H9 (cell line): ENCODE data around the gene PRTG. TPM values are rescaled to one million over a fixed set of nuclear protein-coding genes. Genes with fewer than 3 reads are reported as not detected.
A peak's percentile ranks its signal among the peaks of the same experiment; 100 is the strongest.

Source experiments
- DNase-seq: peaks from one replicate; pipeline ENCODE4 v3.0.0-alpha.2; 2017
- H2AFZ ChIP-seq: one replicate; pipeline ENCODE4 v1.6.1; 2013; ENCODE audit warnings: mild to moderate bottlenecking, low read length, control low read depth, moderate library complexity
- H2AK5ac ChIP-seq: 2 replicates; pipeline ENCODE4 v1.6.1; 2013; ENCODE audit warnings: low read length, control low read depth, mixed read lengths; ENCODE audit not compliant: insufficient read length
- H2BK120ac ChIP-seq: one replicate; pipeline ENCODE4 v1.6.1; 2013; ENCODE audit warnings: low read depth, mild to moderate bottlenecking, low read length, control low read depth, inconsistent platforms; ENCODE audit not compliant: poor library complexity, severe bottlenecking
- H2BK12ac ChIP-seq: 2 replicates; pipeline ENCODE4 v1.6.1; 2013; ENCODE audit warnings: low read length, control low read depth, mixed read lengths, low read depth; ENCODE audit not compliant: insufficient read length
- H2BK15ac ChIP-seq: 2 replicates; pipeline ENCODE4 v1.6.1; 2013; ENCODE audit warnings: low read depth, low read length, control low read depth
- H2BK20ac ChIP-seq: one replicate; pipeline ENCODE4 v1.6.1; 2013; ENCODE audit warnings: low read depth, mild to moderate bottlenecking, low read length, control low read depth, inconsistent platforms; ENCODE audit not compliant: poor library complexity, severe bottlenecking
- H2BK5ac ChIP-seq: 2 replicates; pipeline ENCODE4 v1.6.1; 2013; ENCODE audit warnings: low read length, control low read depth, mixed read lengths; ENCODE audit not compliant: insufficient read length
- H3K14ac ChIP-seq: 2 replicates; pipeline ENCODE4 v1.6.1; 2013; ENCODE audit warnings: low read length, control low read depth; ENCODE audit not compliant: insufficient read depth
- H3K18ac ChIP-seq: 2 replicates; pipeline ENCODE4 v1.6.1; 2013; ENCODE audit warnings: low read depth, mild to moderate bottlenecking, mixed read lengths, low read length, control low read depth; ENCODE audit not compliant: insufficient read length
- H3K23ac ChIP-seq: 2 replicates; pipeline ENCODE4 v1.6.1; 2013; ENCODE audit warnings: low read length, control low read depth, mixed read lengths, low read depth; ENCODE audit not compliant: insufficient read length
- H3K23me2 ChIP-seq: 2 replicates; pipeline ENCODE4 v1.6.1; 2013; ENCODE audit warnings: low read depth, mild to moderate bottlenecking, mixed read lengths, low read length, control low read depth; ENCODE audit not compliant: insufficient read length, poor library complexity, severe bottlenecking
- H3K27ac ChIP-seq: 2 replicates; pipeline ENCODE4 v1.5.1; 2013; ENCODE audit warnings: low read length, control low read depth, mixed read lengths, low read depth; ENCODE audit not compliant: insufficient read length
- H3K27me3 ChIP-seq: 2 replicates; pipeline ENCODE4 v1.6.1; 2013; ENCODE audit warnings: low read length, control low read depth, inconsistent platforms; ENCODE audit not compliant: insufficient read depth
- H3K4ac ChIP-seq: 2 replicates; pipeline ENCODE4 v1.6.1; 2013; ENCODE audit warnings: low read depth, mild to moderate bottlenecking, control low read depth, inconsistent platforms, low read length, moderate library complexity
- H3K4me1 ChIP-seq: 2 replicates; pipeline ENCODE4 v1.6.1; 2013; ENCODE audit warnings: low read length, control low read depth, inconsistent platforms; ENCODE audit not compliant: insufficient read depth
- H3K4me2 ChIP-seq: 2 replicates; pipeline ENCODE4 v1.6.1; 2013; ENCODE audit warnings: low read length, control low read depth, mixed read lengths; ENCODE audit not compliant: insufficient read length, insufficient read depth
- H3K56ac ChIP-seq: 2 replicates; pipeline ENCODE4 v1.6.1; 2013; ENCODE audit warnings: low read depth, mild to moderate bottlenecking, mixed read lengths, low read length, control low read depth; ENCODE audit not compliant: insufficient read length
- H3K79me1 ChIP-seq: 2 replicates; pipeline ENCODE4 v1.6.1; 2013; ENCODE audit warnings: low read depth, mild to moderate bottlenecking, moderate library complexity, low read length, control low read depth, inconsistent platforms; ENCODE audit not compliant: insufficient read depth, poor library complexity, severe bottlenecking
- H3K79me2 ChIP-seq: 2 replicates; pipeline ENCODE4 v1.6.1; 2013; ENCODE audit warnings: low read length, control low read depth, inconsistent platforms; ENCODE audit not compliant: insufficient read depth
- H3K9ac ChIP-seq: 2 replicates; pipeline ENCODE4 v1.6.1; 2013; ENCODE audit warnings: low read length, control low read depth, mixed read lengths; ENCODE audit not compliant: insufficient read length; ENCODE audit errors: extremely low read depth
- H3K9me3 ChIP-seq: one replicate; pipeline ENCODE4 v1.6.1; 2013; ENCODE audit warnings: low read depth, low read length, inconsistent platforms; ENCODE audit not compliant: control insufficient read depth
- H3T11ph ChIP-seq: one replicate; pipeline ENCODE4 v1.6.1; 2013; ENCODE audit warnings: mild to moderate bottlenecking, low read length, control low read depth, inconsistent platforms
- H4K20me1 ChIP-seq: one replicate; pipeline ENCODE4 v1.6.1; 2013; ENCODE audit not compliant: control insufficient read depth, insufficient read length, insufficient read depth
- H4K5ac ChIP-seq: 2 replicates; pipeline ENCODE4 v1.6.1; 2013; ENCODE audit warnings: low read depth, mild to moderate bottlenecking, mixed read lengths, low read length, control low read depth; ENCODE audit not compliant: insufficient read length
- H4K8ac ChIP-seq: replicated peaks from 2 replicates; pipeline ENCODE4 v1.6.1; 2013; ENCODE audit warnings: low read length, control low read depth, mixed read lengths, low read depth; ENCODE audit not compliant: insufficient read length
- H4K91ac ChIP-seq: 2 replicates; pipeline ENCODE4 v1.6.1; 2013; ENCODE audit warnings: low read depth, mild to moderate bottlenecking, moderate library complexity, mixed read lengths, low read length, control low read depth; ENCODE audit not compliant: insufficient read length
- H3K27ac Mint-ChIP-seq, 3 experiments: 2 replicates in 2 of 3; 3 replicates in 1 of 3; pipeline ENCODE4 v1.8.0; 2020 to 2021; ENCODE audit warnings: mixed read lengths in 3 of 3, mild to moderate bottlenecking in 1 of 3, moderate library complexity in 1 of 3
- H3K27me3 Mint-ChIP-seq: 2 replicates; pipeline ENCODE4 v1.8.0; 2021; ENCODE audit warnings: low read depth, mild to moderate bottlenecking, moderate library complexity, mixed read lengths
- H3K36me3 Mint-ChIP-seq, 3 experiments: 2 replicates in 2 of 3; 3 replicates in 1 of 3; pipeline ENCODE4 v1.8.0; 2020 to 2021; ENCODE audit warnings: low read depth in 3 of 3, mixed read lengths in 3 of 3; ENCODE audit not compliant: insufficient read depth in 1 of 3
- H3K4me1 Mint-ChIP-seq, 2 experiments: 2 replicates each; pipeline ENCODE4 v1.8.0; 2020; ENCODE audit warnings: mixed read lengths in 2 of 2
- H3K4me3 Mint-ChIP-seq, 2 experiments: 2 replicates in 1 of 2; 3 replicates in 1 of 2; pipeline ENCODE4 v1.8.0; 2020 to 2021; ENCODE audit warnings: mild to moderate bottlenecking in 2 of 2, mixed read lengths in 2 of 2, moderate library complexity in 1 of 2
- H3K9me3 Mint-ChIP-seq, 2 experiments: 2 replicates in 1 of 2; 3 replicates in 1 of 2; pipeline ENCODE4 v1.8.0; 2020; ENCODE audit warnings: mild to moderate bottlenecking in 2 of 2, mixed read lengths in 2 of 2, moderate library complexity in 1 of 2
- CTCF ChIP-seq: fragments of 200-600 bp; sonication (generic); conservative IDR thresholded peaks from 3 replicates; pipeline ENCODE4 v1.8.0; 2021; ENCODE audit warnings: antibody characterized with exemption, mild to moderate bottlenecking
- whole genome bisulfite sequencing: extraction: QIAGEN DNeasy Blood & Tissue Kit; methylation state at CpG from one replicate; pipeline ENCODE4 v1.1.7; 2013; ENCODE audit warnings: missing lambda C conversion rate, low lambda C conversion rate, mixed read lengths; ENCODE audit not compliant: insufficient read length; ENCODE audit errors: extremely low coverage; 5-methylcytosine and 5-hydroxymethylcytosine counted together
- total RNA-seq: library from RNA; stranded (reverse); gene quantifications from 2 replicates; pipeline ENCODE4 v1.2.1, GENCODE V29; 2021

PRTG gene
- total RNA-seq, 1 experiment from 2014 or later: 5.7 TPM

- H3K18ac ChIP-seq: no peak overlapping the region
- Mint-ChIP-seq H3K4me3 (no peak overlapping the region), H3K36me3 (no peaks in the 10 kb centered on the region), H3K9me3 (no peaks in the 10 kb centered on the region), H3K4me1 (peaks cover 30 to 55% of the 10 kb centered on the region in 2 experiments), H3K27ac (peak overlapping the region in 1 of 3 experiments; percentile 90; a peak in 2 of 7 replicates), H3K27me3 (no peaks in the 10 kb centered on the region)
- no peak overlapping the region for H4K5ac ChIP-seq
- no peak overlapping the region for H4K91ac ChIP-seq
- no peaks in the 10 kb centered on the region for H4K20me1 ChIP-seq
- H3K27me3 ChIP-seq: no peaks in the 10 kb centered on the region
- whole genome bisulfite sequencing: no CpG with 5 or more reads among the region's 4 CpGs
- H3K4ac ChIP-seq: no peak overlapping the region
- H2BK12ac ChIP-seq: no peak overlapping the region
- no peak overlapping the region for H2BK5ac ChIP-seq
- no peak for TF ChIP-seq CTCF
- no peak overlapping the region for H4K8ac ChIP-seq
- no peaks in the 10 kb centered on the region for H3K4me1 ChIP-seq
- no peak overlapping the region for H2BK120ac ChIP-seq
- H3K79me2 ChIP-seq: no peaks in the 10 kb centered on the region
- no peaks in the 10 kb centered on the region for H3K23me2 ChIP-seq
- H3K23ac ChIP-seq: no peak overlapping the region
- H3K4me2 ChIP-seq: no peak overlapping the region
- H3K27ac ChIP-seq: no peak overlapping the region
- no peaks in the 10 kb centered on the region for H3K9me3 ChIP-seq
- no peak for DNase-seq
- no peaks in the 10 kb centered on the region for H3K79me1 ChIP-seq
- H3T11ph ChIP-seq: no peak overlapping the region
- H3K56ac ChIP-seq: no peak overlapping the region
- no peak overlapping the region for H3K14ac ChIP-seq
- H2AK5ac ChIP-seq: no peak overlapping the region
- no peak overlapping the region for H2AFZ ChIP-seq
- no peak overlapping the region for H2BK15ac ChIP-seq
- no peak overlapping the region for H3K9ac ChIP-seq
- no peak overlapping the region for H2BK20ac ChIP-seq
Observed at GRCh38 chr15:55618387-55618786, 124.6 kb downstream of the PRTG start.
